ENCODE results near the gene PITX2. TPM values are rescaled to one million over a fixed set of nuclear protein-coding genes. Genes with fewer than 3 reads are reported as not detected.

The PITX2 gene
- polyA plus RNA-seq, 2 of the 4 experiments (the other 2 are of a cell fraction), result 1.1 to 2.6 TPM

GRCh38 chr4:110632506-110633357 lies 9.9 kb upstream of the PITX2 start:
- Histone ChIP-seq H3K4me1 (no peaks in the 10 kb centered on the region), H3K4me3 (peak overlapping the region; percentile 34; the same call in 1 of the 3 replicates), H3K27ac (peak overlapping the region in 1 of 2 experiments; percentile 52; a peak in 3 of 6 replicates), H3K4me2 (peak overlapping the region; percentile 60), H3K9me3 (no peaks in the 10 kb centered on the region)
- no peak for DNase-seq (ENCODE audit: low read depth in 1 of 2, low spot score in 1 of 2)
- WGBS (ENCODE audit: missing lambda C conversion rate), result 90% methylated on average over 36 of the region's 58 CpGs
- ATAC-seq, result no peak
- ChIA-PET CTCF (interaction anchor here (0.6 to 1.3 kb wide), 4 partner anchors 12 to 1232 kb away, joined by 3 read pairs; no protein-coding TSS in a partner anchor), POLR2A (no interaction called here)
- no peak for FAIRE-seq
- no peak for TF ChIP-seq POLR2AphosphoS2 (conservative IDR thresholded peaks at IDR 0.05; ENCODE audit: low read length)

- Histone ChIP-seq H3K4me3 (peak overlapping the region; percentile 34), H3K9me3 (no peaks in the 10 kb centered on the region), H3K4me2 (peak overlapping the region; percentile 60), H3K4me1 (no peaks in the 10 kb centered on the region), H3K27ac (peak overlapping the region in 1 of 2 experiments; percentile 66; a peak in 3 of 6 replicates)
- POLR2A ChIA-PET, result no interaction called here
- 31% methylated on average over 30 of the region's 63 CpGs for WGBS (ENCODE audit: missing lambda C conversion rate)
- DNase-seq (ENCODE audit: low read depth in 1 of 2, low spot score in 1 of 2), result peak; percentile 79 to 82
- FAIRE-seq, result no peak
- ATAC-seq, result peak; percentile 94 to 99
- CTCF ChIA-PET, result interaction anchor here (0.6 to 1.1 kb wide), 6 partner anchors 8 to 1436 kb away, joined by 3 to 12 read pairs (median 3); partner anchors contain the start of gene PITX2
- TF ChIP-seq MAZ (IDR thresholded peaks at IDR 0.05; ENCODE audit: borderline replicate concordance, low read depth, low read length) (no peak), RAD21 (conservative IDR thresholded peaks at IDR 0.05 in 1 of 2, IDR thresholded peaks at IDR 0.05 in 1 of 2) (peak; percentile 89 to 91), JUNB (IDR thresholded peaks at IDR 0.05) (no peak), E2F6 (IDR thresholded peaks at IDR 0.05; ENCODE audit: borderline replicate concordance, low read depth) (peak; percentile 85), EP300 (IDR thresholded peaks at IDR 0.05) (no peak), SMC3 (IDR thresholded peaks at IDR 0.05) (peak; percentile 84), JUN (IDR thresholded peaks at IDR 0.05) (peak in 1 of 2 experiments; percentile 24; a peak in 1 of 5 replicates), RFX5 (IDR thresholded peaks at IDR 0.05) (no peak), CTCF (IDR thresholded peaks at IDR 0.05) (peak; percentile 79), MAX (IDR thresholded peaks at IDR 0.05) (peak; percentile 68)
These were observed 9.0 kb upstream of the PITX2 start for GRCh38 chr4:110631584-110632505.

- DNase-seq (ENCODE audit: low read depth in 1 of 2, low spot score in 1 of 2) (no peak), FAIRE-seq (no peak), ATAC-seq (no peak)
- CTCF ChIA-PET, result interaction anchor here (0.6 to 1.1 kb wide), 7 partner anchors 9 to 1437 kb away, joined by 3 to 12 read pairs (median 3); partner anchors contain the start of gene PITX2
- no peak overlapping the region; the same call in 2 of the 3 replicates for H3K4me2 ChIP-seq
- no peak overlapping the region for H3K4me3 ChIP-seq
- no peaks in the 10 kb centered on the region for H3K4me1 ChIP-seq
- POLR2A ChIA-PET, result no interaction called here
- WGBS (ENCODE audit: missing lambda C conversion rate), result 79% methylated on average over 34 of the region's 34 CpGs
- no peak overlapping the region for H3K27ac ChIP-seq
- H3K9me3 ChIP-seq, result no peaks in the 10 kb centered on the region
- TF ChIP-seq BCL3 (IDR thresholded peaks at IDR 0.05) (no peak), TFCP2L1 (CRISPR knock-in tag; IDR thresholded peaks at IDR 0.05) (no peak), ZNF302 (CRISPR knock-in tag; IDR thresholded peaks at IDR 0.05) (no peak), HOXB5 (CRISPR knock-in tag; IDR thresholded peaks at IDR 0.05) (no peak), CBX8 (IDR thresholded peaks at IDR 0.05) (no peak), NFE2L2 (conservative IDR thresholded peaks at IDR 0.05; ENCODE audit: low read length) (no peak), CTCF (IDR thresholded peaks at IDR 0.05) (no peak), ESRRA (IDR thresholded peaks at IDR 0.05; ENCODE audit: borderline replicate concordance, low read length) (no peak), HOXA7 (CRISPR knock-in tag; IDR thresholded peaks at IDR 0.05) (no peak), FOSB (CRISPR knock-in tag; IDR thresholded peaks at IDR 0.05) (no peak), FOSL2 (IDR thresholded peaks at IDR 0.05) (no peak), FOSL2 (CRISPR knock-in tag; IDR thresholded peaks at IDR 0.05) (no peak), RAD21 (conservative IDR thresholded peaks at IDR 0.05 in 1 of 2, IDR thresholded peaks at IDR 0.05 in 1 of 2) (no peak), ZC3H11A (IDR thresholded peaks at IDR 0.05) (no peak), POLR2A (IDR thresholded peaks at IDR 0.05; ENCODE audit: low read length) (no peak)
These were observed 8.0 kb upstream of the PITX2 start for GRCh38 chr4:110630688-110631402.

Measured in A549 (cell line).